CD4-positive, alpha-beta T cell treated with Interleukin-15 for 1 hour (primary cell): Measurements from ENCODE around the gene CNNM1.

Experiments
- DNase-seq: peaks from one replicate; pipeline ENCODE4 v3.0.0-alpha.2; 2020

Gene CNNM1

DNA sequence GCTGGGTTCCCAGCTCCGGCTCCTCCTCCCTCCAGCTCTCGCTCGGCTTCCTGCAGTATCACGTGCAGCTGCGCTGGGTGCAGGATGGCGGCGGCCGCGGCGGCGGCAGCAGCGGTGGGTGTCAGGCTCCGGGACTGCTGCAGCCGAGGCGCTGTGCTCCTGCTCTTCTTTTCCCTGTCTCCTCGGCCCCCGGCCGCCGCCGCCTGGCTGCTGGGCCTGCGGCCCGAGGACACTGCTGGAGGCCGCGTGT lies at the start of gene CNNM1:
Gene CNNM1 (plus strand): TSS at position 53 of the 250 bp plus-strand sequence. CDS start 32 bp downstream, at position 85.
- no peak for DNase-seq

DNA sequence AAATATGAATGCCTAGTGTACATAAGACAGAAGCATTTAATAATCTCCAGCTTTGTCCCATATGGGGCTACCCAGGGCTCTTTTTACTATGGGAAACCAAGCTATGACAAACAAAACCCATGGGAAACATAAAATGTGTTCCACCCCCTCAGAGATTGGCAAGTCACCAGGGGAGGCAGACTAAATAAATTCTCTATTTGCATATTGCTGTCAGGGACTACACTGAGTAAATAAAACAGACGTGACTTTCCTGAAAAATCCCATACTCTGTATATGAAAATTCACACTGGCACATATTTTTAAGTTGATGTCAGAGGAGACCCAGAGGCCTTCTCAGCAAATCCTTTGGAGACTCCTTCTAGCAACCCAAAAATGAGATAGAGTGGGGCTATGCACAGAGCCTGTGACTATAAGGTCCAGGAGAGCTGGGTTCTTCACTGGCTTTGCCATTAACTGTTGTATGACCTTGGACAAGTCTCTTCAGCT lies 49.5 kb upstream of the CNNM1 start:
- no peak for DNase-seq

DNA sequence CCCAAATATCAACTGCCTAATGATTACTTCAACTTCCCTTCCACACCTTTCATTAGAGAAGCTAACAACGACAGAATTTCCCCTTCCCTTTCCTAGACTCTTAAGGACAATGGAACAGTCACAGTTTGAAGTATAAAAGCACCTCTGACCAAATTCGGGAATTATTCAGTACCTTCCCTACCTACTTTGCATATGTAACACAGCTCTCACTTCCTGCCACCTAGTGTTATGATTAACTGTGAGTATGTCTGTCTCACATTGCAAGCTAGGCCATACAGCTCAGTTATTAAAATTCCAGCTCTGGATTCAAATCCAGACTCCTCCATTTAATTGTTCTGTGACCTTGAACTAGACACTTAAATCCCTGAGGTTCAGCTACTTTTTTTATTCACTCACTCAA lies 48.7 kb upstream of the CNNM1 start:
- DNase-seq: no peak

DNA sequence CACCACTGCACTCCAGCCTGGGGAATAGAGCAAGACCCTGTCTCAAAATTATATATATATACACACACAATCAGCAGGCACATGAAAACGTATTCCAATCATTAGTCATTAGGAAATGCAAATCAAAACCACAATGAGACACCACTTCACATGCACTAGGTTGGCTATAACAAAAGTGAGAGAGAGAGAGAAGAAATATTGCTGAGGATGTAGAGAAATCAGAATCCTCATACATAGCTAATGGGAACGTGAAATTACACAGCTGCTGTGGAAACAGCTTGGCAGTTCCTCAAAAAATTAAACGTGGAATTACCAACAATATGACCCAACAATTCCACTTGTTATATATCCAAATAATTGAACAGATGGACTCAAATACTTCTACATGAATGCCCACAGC lies 43.3 kb upstream of the CNNM1 start:
- DNase-seq: no peak

- DNase-seq: no peak
Measured at GRCh38 chr10:99290306-99290705, 38.9 kb upstream of the CNNM1 start.

DNA sequence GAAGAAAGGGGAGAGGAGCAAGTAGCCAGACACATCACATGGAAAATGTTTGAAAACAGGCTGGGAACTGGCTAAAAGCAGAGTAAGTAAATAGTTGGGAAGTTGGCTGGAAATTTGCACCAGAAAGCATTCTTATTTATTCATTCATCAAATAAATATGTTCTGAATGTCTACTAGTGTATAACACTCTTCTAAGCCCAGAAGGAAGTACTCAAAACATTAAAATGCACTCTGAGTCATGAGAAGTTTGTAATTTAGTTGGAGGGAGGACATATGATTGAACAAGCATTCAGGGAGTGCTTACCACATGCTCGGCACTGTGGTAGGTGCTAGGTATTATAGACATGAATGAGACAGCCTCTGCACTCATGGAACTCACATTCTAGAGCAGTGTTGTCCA lies 37.0 kb upstream of the CNNM1 start:
- DNase-seq: no peak

GRCh38 chr10:99296605-99297004 lies 32.6 kb upstream of the CNNM1 start:
- DNase-seq: no peak

DNA sequence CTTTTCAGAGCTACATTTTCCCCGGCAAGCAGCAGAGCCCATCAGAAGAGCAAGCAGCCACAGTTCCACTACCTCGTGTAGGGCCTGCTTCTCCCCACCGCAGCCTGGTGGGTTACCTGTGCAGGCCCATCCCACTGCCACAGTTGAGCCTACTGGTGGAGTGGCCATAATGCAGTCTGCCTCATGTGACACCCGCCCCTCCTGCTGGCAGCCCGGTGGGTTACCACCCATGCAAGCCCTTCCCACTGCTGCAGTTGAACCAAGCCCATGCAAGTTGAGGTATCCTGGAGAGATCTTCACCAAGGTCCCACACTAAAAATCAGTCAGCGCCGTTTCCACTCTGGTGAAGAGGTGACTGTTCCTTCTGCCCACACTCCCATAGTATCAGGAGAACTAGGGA lies 32.1 kb upstream of the CNNM1 start:
- DNase-seq: no peak

- DNase-seq: no peak
Measured at GRCh38 chr10:99303899-99304861, 25.0 kb upstream of the CNNM1 start.

GRCh38 chr10:99304862-99305229 lies 24.3 kb upstream of the CNNM1 start:
- no peak for DNase-seq

GRCh38 chr10:99312501-99312900 lies 16.7 kb upstream of the CNNM1 start:
- DNase-seq: no peak

DNA sequence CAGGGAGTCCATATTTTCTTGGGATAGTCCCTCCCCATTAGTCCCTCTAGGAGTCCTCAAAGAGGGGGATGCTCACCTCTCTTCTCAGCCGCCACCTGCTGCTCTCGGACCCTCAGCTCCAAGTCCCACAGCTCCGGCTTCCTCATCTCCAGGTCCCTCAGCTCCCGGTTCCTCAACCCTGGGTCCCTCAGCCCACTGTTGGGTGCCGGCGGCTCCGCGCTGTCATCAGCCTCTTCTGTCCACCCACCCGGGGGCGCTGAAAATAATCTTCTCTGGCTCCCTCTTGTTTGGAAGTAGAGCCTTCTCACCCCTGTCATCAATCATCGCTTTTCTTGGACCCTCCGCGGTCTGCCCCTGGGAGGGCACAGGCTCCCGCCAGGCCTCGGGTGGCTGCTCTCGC lies 13.3 kb upstream of the CNNM1 start:
- no peak for DNase-seq

DNA sequence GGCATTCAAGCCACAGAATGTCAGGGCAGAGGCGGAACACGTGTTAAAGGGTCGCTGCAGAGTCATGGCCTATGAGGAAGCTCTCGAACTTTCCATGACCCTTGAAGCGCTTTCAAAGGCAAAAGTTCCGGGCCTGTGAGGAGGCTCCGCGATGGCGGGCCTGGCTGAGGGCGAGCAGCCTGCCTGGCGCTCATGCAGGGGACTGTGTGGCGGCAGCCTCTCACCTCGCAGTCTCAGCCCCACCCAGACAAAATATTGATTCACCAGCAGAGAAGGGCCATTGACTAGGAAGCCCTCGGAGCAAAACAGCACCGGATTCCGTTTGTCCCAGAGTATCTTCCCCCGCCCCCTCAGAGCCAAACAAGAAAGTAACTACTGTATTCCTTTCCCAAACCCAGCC lies 12.8 kb upstream of the CNNM1 start:
- no peak for DNase-seq

GRCh38 chr10:99318048-99318447 lies 11.1 kb upstream of the CNNM1 start:
- no peak for DNase-seq

GRCh38 chr10:99318475-99318874 lies 10.7 kb upstream of the CNNM1 start:
- DNase-seq: no peak

DNA sequence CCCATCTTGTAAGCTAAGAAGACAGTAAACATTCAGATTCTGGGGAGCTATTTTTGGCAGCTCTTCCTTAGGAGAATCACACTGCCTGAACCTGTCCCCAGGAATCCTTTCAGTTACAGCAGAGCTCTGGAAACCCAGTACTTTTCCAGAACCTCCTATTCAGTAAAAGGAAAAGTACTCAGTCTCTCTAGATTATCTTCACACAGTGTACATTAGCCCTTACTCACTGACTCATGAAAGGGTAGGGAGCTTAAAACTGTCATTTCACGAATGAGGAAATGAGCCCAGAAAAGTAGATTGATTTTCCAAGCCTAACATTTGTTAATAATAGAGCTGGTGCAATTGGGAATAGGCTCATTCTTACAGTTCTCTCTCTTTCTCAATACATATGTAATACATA lies 3.9 kb upstream of the CNNM1 start:
- DNase-seq: no peak

DNA sequence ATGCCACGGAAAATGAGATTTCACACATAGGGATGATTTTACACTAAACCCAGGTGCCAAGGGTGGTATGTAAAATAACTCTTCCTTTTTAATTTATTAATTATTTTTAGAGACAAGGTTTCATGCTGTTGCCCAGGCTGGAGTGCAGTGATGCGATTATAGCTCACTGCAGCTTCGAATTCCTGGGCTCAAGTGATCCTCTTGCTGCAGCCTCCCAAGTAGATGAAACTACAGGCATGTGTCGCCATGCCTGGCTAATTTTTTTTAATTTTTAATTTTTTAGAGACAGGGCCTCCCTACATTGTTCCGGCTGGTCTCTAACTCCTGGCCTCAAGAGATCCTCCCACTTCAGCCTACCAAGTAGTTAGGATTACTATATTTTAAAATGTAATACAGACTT lies 2.3 kb upstream of the CNNM1 start:
- no peak for DNase-seq

GRCh38 chr10:99328579-99329303 lies 415 bp upstream of the CNNM1 start:
- DNase-seq: no peak

GRCh38 chr10:99329554-99330346 lies 594 bp downstream of the CNNM1 start:
- DNase-seq: no peak

DNA sequence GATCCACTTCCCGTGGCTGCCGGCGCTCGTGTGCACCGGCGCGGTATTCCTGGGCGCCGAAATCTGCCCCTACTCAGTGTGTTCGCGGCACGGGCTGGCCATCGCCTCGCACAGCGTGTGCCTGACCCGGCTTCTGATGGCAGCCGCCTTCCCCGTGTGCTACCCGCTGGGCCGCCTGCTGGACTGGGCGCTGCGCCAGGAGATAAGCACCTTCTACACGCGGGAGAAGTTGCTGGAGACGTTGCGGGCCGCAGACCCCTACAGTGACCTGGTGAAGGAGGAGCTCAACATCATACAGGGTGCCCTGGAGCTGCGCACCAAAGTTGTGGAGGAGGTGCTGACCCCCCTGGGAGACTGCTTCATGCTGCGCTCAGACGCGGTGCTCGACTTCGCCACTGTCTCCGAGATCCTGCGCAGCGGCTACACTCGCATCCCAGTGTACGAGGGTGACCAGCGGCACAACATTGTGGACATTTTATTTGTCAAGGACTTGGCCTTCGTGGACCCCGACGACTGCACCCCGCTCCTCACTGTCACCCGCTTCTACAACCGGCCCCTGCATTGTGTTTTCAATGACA lies 1.3 kb downstream of the CNNM1 start:
- DNase-seq: no peak

DNA sequence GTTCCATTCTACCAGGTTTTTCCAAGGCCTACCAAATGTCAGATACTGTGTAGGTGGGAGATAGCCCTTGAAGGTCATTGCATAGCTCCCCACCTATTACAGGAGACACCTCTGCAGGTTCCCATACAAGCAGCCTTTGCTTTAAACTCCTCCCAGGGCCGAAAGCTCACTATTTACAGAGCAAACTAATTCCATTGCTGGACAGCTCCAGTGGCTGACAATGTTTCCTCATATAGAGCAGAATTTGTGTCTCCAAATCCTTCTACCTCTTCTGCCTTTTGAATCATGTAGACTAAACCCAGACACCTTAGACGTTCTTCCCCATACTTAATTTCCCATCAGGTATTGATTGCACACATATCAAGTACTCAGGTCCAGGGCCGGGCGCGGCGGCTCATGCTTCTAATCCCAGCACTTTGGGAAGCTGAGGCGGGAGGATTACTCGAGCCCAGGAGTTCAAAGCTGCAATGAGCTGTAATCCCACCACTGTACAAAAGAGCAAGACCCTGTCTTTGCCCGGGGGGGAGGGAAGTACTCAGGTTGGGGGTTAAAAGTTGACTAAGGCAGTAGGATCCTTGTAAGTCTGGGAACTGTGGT lies 2.1 kb downstream of the CNNM1 start:
- DNase-seq: no peak

DNA sequence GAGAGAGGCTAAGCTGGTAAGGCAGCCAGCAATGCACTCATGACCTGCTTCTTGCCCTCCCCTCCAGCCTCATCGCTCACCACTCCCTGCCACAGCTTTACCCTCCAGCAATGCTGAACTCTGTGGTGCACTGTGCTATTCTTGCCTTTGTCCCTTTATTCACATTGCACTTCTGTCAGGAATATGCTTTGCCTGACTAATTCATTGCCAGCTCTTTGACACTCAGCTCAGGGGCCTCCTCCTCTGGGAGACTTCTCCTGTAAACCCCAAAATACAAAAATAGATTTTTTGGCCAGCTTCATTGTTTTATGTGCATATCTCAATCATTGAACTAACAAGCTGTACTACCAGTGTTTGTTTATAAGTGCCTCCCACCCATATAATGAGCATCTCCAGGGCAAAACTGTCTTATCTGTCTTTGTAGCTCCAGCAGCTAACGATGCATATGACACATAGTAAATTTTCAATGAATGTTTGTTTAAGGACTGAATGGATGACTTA lies 8.2 kb downstream of the CNNM1 start:
- no peak for DNase-seq

DNA sequence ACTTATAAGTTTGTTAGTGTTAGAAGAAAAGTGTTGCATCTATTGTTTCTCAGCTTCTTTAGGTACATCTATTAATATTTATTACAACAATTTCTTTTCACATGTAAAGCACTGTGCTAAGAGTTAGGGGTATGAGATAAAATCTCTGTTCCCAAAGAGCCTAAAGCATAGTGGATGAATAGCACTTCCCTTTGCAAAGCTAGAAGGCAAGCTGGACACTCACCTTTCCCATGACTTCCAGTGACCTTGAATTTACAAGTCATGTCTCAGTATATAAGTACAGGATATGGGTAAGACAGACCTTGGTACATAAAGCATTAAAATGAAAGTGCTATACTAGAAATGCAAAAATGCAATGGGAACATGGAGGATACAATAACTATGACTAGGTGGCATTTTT lies 8.7 kb downstream of the CNNM1 start:
- no peak for DNase-seq
